ENCODE results near the gene PPP1R3E. TPM values are rescaled to one million over a fixed set of nuclear protein-coding genes. Genes with fewer than 3 reads are reported as not detected.
A peak's percentile ranks its signal among the peaks of the same experiment; 100 is the strongest.

PPP1R3E gene
- total RNA-seq, 2 experiments from 2014 or later: 43.9 to 47.9 TPM

GRCh38 chr14:23321572-23322547 lies 19.2 kb upstream of the PPP1R3E start:
- Mint-ChIP-seq H3K27me3 (no peaks in the 10 kb centered on the region), H3K9me3 (no peaks in the 10 kb centered on the region)
- CTCF ChIA-PET: interaction anchor here (0.7 to 7.4 kb wide), 21 partner anchors 11 to 238 kb away, joined by 3 to 78 read pairs (median 5); partner anchors contain the start of genes CMTM5, HOMEZ and PPP1R3E

DNA sequence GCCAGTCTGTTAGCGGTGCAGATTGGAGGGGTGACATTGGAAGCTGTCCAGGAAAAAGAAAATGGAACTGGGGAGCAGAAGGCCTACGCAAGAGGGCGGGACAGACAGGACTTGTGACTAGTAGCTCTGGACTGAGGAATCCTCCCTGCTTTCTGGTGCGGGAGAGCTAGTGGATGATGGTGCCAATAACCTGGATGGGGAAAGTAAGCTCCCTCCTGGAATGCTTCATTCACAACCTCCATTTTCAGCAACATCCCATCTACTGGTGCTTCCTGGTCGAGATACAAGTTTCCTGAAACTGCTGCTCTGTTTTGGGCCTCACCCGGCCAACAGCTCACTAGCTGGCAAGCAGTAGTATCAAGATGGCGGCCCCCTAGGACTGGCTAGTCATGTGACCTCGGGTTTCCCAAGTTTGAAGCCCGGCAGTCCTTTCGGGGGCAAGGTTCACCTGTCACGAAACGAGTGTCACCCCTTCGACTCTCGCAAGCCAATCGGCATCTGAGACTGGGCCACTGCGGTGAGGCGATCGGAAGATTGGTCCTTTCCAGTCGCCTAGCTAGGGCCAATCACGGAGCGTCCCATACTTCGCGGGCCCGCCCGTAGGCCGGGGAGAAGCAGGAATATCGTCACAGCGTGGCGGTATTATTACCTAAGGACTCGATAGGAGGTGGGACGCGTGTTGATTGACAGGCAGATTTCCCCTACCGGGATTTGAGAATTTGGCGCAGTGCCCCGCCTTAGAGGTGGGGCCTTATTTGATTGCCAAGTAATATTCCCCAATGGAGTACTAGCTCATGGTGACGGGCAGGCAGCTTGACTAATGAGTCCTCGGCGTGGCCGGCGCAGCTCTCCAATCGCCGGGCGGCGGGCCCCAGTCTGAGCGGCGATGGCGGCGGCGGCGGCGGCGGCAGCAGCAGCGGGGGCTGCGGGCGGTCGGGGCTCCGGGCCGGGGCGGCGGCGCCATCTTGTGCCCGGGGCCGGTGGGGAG lies 18.2 kb upstream of the PPP1R3E start, which contains the start of gene PABPN1:
PABPN1 (plus strand) TSS at position 874 of the 988 bp plus-strand sequence; CDS start at position 887, 13 bp downstream.
- DNase-seq (peak; percentile 99), ATAC-seq (peak; percentile 88)
- Mint-ChIP-seq H3K4me3 (peak within 1 kb of the TSS; percentile 95), H3K27me3 (no peaks in the 10 kb centered on the region), H3K36me3 (ENCODE audit: low read depth) (peaks cover 36% of the 10 kb centered on the region), H3K27ac (peak within 1 kb of the TSS; percentile 95), H3K9me3 (no peaks in the 10 kb centered on the region), H3K4me1 (ENCODE audit: low read depth) (peaks cover 22% of the 10 kb centered on the region)
- intact Hi-C loops (cut with micrococcal nuclease): loop anchor here (2.0 to 5.0 kb wide), 3 partner anchors 20 to 241 kb away; partner anchors contain the start of gene HOMEZ
- ChIA-PET POLR2A (interaction anchor here (0.6 to 7.5 kb wide), 19 partner anchors 11 to 774 kb away, joined by 3 to 139 read pairs (median 6); partner anchors contain the start of genes ACIN1, BCL2L2, C14orf119 and HOMEZ), CTCF (interaction anchor here (0.7 to 7.4 kb wide), 21 partner anchors 9 to 252 kb away, joined by 3 to 78 read pairs (median 5); partner anchors contain the start of genes CMTM5, HOMEZ and PPP1R3E)
- no peak for TF ChIP-seq CTCF (IDR thresholded peaks at IDR 0.05)

More at GRCh38 chr14:23321572-23322547, 19.2 kb upstream of the PPP1R3E start:
- H3K27ac Mint-ChIP-seq: peak overlapping the region; percentile 85
- peak; percentile 5 for ATAC-seq
- POLR2A ChIA-PET: interaction anchor here (0.6 to 7.5 kb wide), 22 partner anchors 10 to 316 kb away, joined by 3 to 139 read pairs (median 6); partner anchors contain the start of genes ACIN1, BCL2L2, C14orf119 and HOMEZ
- no peak for TF ChIP-seq CTCF (IDR thresholded peaks at IDR 0.05)
- H3K4me1 Mint-ChIP-seq (ENCODE audit: low read depth): peaks cover 24% of the 10 kb centered on the region
- peaks cover 38% of the 10 kb centered on the region for H3K36me3 Mint-ChIP-seq (ENCODE audit: low read depth)
- peak overlapping the region; percentile 95 for H3K4me3 Mint-ChIP-seq
- peak; percentile 81 for DNase-seq
- intact Hi-C loops (cut with micrococcal nuclease): loop anchor here (2.0 to 5.0 kb wide), 4 partner anchors 21 to 240 kb away; partner anchors contain the start of genes HOMEZ and NGDN

GRCh38 chr14:23319746-23320583 lies 17.3 kb upstream of the PPP1R3E start:
- peaks cover 30% of the 10 kb centered on the region for H3K36me3 Mint-ChIP-seq (ENCODE audit: low read depth)
- POLR2A ChIA-PET: interaction anchor here (0.6 to 7.5 kb wide), 9 partner anchors 10 to 775 kb away, joined by 3 to 139 read pairs (median 6); partner anchors contain the start of genes BCL2L2, HOMEZ and PPP1R3E

More at GRCh38 chr14:23319746-23320583, 17.3 kb upstream of the PPP1R3E start:
- peak overlapping the region; percentile 95 for H3K27ac Mint-ChIP-seq
- CTCF ChIA-PET: interaction anchor here (0.7 to 7.4 kb wide), 15 partner anchors 8 to 251 kb away, joined by 3 to 78 read pairs (median 5); partner anchors contain the start of genes CMTM5, HOMEZ and PPP1R3E
- H3K4me3 Mint-ChIP-seq: peak overlapping the region; percentile 95
- peaks cover 20% of the 10 kb centered on the region for H3K4me1 Mint-ChIP-seq (ENCODE audit: low read depth)
- ATAC-seq: no peak
- intact Hi-C loops (cut with micrococcal nuclease): loop anchor here (2.0 to 5.0 kb wide), 3 partner anchors 19 to 242 kb away; partner anchors contain the start of gene HOMEZ
- H3K27me3 Mint-ChIP-seq: no peaks in the 10 kb centered on the region
- no peak for DNase-seq
- TF ChIP-seq CTCF (IDR thresholded peaks at IDR 0.05): no peak
- H3K9me3 Mint-ChIP-seq: no peaks in the 10 kb centered on the region

Data from activated CD8-positive, alpha-beta T cell treated with anti-CD3 and anti-CD28 coated beads for 36 hours (primary cell).